ENCODE results near the gene ERGIC2.

The ERGIC2 gene

DNA sequence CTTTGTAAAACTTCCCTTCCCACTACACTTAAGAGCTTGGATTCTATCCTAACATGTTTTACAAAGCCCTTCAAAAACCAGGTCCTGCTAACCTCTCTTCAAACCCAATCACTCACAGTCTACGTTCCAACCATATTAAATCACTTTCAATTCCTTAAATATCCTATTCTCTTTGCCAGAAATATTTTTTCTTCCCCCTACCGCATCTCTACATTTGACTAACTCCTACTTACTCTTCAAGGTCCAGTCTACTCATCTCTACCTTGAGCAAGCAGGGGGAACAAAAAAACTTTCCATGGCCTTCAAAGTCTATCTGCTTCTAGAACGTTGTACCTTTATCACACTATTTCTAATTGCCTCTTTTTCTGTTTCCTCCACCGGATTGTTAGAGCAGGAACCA, 6.1 kb downstream of the ERGIC2 start:
- DNase-seq (ENCODE audit: low spot score), result no peak

DNA sequence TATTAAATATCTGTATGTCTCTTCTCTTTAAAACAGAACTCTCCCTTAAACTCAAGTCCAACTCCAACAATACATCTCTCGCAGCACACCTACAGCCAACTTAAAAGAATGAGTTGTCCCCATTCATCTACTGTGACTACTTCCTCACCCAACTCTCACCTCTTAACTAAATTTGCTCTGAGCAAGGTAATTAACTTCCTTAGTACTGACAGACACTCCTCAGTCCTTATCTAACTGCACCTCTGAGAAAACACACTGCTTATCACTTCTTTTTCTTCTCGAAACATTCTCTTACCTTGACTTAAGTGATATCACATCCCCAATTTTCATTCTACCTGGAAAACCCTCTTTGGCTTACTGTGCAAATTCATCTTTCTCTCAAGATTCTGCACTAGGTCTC, 7.0 kb downstream of the ERGIC2 start:
- DNase-seq (ENCODE audit: low spot score), result no peak

DNA sequence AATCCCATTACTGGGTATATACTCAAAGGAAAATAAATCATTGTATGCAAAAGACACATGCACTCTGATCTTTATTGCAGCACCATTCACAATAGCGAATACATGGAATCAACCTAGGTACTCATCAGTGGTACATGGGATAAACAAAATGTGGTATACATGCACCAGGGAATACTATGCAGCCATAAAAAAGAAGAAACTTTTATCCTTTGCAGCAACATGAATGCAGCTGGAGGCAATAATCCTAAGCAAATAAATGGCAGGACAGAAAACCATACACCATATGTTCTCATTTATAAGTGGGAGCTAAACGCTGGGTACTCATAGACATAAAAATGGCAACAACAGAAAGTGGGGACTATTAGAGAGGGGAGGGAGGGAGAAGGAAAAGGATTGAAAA, 15.9 kb downstream of the ERGIC2 start:
- no peak for DNase-seq (ENCODE audit: low spot score)

DNA sequence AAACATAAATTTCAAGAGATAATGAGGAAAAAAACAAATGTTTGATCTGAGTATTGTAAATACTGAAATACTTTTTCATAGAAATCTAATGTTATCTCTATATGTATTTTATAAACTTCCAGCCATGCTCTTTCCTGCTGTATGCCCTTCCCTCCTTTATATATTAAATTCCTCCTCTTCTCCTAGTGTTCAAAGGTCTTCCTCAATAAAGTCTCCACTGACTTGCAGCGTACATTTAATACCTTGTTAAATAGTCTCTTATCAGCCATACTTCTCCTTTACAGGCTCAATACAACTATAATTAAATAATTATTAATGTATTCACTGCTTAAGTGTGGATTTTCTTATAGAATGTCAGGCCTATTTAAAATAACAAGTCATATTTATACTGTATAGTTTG, 26.0 kb downstream of the ERGIC2 start:
- no peak for DNase-seq (ENCODE audit: low spot score)

DNA sequence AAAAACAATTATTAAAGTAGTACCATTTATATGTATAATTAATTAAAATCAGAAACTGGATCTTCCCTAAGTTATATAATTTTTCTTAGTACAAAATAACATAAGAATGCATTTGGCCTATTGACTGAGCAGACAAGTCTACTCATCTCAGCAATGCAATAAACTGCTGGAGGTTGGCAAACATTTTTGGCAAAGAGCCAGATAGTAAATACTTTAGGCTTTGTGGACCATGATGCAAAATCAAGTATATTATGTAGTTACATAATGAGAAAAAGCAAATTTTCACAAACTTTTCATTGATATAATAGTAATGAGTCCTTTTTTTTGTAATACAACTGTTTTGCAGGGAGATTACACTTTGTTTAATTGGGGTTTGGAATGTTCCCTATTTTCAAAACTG, 30.9 kb downstream of the ERGIC2 start:
- DNase-seq (ENCODE audit: low spot score), result no peak

DNA sequence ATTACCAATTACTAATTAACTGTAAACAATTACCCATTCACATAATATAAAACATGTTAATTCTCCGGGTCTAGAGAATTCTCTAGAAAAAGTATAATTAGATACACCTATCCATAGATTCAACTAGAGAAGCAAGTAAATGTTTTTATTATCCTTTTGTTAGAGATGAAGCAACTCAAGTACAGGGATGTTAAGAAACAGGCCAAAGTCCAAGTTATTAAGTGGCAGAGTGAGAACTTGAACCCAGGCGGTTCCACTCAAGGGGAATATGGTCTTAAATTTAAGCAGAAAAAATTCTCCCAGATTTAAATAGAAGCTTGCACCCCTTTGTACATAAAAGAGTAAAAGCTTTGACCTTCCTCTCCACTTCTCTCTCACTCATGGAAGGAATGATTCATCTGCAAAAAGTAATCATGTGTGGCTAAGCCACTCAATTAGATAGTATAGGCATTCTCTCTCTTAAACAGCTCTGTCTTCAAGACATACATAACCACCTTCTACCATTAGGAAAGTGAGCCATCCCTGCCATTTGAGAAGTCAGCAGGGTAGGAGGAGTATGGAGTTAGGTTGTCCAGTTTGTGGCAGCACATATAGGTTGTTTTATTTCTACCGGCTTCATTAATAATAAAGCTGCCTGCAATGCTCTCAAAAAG, 34.1 kb downstream of the ERGIC2 start:
- no peak for DNase-seq (ENCODE audit: low spot score)

DNA sequence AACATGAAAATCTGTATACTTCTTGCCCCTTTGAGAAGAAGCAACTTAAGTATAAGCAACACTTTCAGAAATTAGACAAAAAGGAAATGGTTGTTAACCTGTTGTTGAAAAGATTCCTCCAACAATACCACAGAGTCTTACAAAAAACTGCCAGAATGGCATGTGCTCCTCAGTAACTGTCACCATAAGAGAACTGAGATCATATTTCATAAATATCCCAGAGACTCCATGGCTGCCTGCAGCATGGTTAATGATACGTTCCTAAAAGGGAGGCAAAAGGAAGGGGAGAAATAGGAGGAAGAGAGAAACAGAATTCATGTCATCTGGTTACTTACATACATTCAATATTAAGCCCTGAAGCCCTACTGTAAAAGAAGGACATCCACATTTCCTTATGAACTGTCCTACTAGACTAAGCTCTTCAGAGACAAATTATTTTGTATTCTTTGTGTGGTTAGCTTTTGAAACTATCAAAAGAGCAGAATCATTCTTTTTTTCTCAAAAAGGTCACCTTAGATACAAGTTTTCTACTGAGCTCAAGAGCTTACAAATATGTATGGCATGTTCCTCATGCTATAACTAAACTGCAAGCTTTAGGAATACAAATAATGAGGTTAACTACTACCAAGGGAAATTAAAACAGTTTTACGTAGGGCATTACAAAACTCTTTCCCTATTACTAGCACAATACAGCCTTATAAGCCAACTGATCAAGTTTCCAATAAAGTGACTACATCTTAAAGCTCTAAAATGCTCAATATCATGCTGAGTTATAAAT, 37.8 kb downstream of the ERGIC2 start:
- DNase-seq (ENCODE audit: low spot score), result no peak

DNA sequence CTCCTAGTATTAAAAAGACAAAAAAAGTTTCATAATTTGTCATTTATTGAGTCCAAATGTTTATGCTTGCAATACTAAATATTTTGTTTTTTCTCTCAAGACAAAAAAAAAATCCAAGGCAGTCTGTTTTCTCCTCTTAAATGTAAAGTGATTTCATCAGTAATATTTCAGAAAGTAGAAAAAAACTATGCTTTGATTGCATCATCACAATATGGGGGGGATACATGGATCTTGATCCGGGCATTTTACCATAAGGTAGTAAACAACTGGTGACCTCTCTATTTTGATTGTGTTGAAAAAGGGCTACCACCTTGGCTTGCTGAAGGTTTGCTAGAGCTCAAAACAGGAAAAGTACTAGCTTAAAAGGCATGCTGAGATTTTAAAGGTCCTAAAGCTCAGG, 43.6 kb downstream of the ERGIC2 start:
- DNase-seq (ENCODE audit: low spot score), result no peak

DNA sequence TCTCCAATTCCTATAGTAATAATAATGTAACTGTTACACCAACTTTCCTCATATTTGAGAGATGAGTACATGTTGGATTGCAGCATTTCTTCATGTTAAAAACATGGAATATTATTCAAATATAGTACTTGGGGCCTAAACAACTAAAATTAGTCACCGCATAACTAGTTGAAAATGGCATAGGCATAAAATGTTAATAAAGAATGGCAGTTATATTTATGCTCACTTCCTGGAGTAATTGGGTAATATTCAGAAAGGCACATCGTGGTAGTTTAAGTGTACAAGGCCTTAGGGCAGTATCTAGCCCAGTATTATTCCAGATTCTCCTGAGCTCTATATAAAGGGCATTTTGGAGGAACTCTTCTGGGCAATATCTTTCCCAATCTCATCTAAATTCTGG, 46.0 kb downstream of the ERGIC2 start:
- DNase-seq (ENCODE audit: low spot score), result no peak

DNA sequence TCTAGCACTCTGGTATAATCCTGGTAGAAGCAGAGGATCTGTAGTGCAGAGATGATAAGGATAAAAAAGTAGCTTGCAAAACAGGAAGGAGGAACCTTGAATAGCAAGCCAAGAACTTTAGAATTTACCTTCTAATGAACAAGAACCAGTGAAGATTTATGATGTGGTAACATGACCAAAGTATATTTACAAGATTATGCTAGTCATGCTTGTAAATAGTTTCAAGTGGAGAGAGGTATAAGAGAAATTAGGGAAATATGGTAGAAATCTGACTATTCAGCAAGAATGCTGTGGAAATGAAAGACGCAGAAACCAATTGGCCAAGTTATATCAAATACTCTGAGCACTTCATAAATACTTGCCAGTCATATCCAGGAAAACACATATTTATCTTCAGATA, 47.8 kb downstream of the ERGIC2 start:
- no peak for DNase-seq (ENCODE audit: low spot score)

DNA sequence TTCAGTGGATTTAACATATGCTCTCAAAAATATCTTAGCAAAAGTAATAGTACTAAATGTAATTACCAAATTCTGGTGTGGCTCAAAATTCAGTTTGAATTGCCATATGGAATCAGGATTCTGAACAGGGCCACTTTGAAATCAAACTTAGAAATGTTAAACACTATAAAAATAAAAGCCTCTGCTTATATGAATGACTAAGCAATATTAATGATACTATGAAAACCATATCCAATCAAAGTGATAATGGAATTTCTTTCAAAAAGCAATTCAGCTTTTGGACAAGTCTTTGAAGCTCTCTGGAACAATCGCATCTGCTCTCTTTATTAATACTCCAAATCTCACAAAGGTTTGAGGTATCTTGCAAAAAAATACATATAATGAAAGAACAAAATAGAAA, 51.6 kb downstream of the ERGIC2 start:
- DNase-seq (ENCODE audit: low spot score), result no peak

DNA sequence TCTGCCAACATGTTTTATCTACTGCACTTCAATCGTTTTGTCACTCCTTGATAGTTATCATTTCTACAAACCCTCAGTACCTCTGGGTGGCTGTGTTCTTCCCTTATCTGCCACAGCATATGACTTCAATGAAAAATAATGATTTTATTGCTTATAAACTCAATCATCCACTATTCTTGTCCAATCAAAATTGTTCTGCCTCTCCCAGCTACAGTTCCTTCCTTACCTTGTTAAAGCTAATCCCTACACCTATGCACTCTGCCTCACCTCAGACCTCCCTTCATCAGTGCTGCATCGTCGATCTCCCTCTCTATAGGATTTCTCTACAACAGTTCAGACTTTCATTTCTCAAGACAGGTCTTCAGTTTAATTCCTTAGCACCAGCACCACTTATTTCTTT, 58.8 kb downstream of the ERGIC2 start:
- no peak for DNase-seq (ENCODE audit: low spot score)

DNA sequence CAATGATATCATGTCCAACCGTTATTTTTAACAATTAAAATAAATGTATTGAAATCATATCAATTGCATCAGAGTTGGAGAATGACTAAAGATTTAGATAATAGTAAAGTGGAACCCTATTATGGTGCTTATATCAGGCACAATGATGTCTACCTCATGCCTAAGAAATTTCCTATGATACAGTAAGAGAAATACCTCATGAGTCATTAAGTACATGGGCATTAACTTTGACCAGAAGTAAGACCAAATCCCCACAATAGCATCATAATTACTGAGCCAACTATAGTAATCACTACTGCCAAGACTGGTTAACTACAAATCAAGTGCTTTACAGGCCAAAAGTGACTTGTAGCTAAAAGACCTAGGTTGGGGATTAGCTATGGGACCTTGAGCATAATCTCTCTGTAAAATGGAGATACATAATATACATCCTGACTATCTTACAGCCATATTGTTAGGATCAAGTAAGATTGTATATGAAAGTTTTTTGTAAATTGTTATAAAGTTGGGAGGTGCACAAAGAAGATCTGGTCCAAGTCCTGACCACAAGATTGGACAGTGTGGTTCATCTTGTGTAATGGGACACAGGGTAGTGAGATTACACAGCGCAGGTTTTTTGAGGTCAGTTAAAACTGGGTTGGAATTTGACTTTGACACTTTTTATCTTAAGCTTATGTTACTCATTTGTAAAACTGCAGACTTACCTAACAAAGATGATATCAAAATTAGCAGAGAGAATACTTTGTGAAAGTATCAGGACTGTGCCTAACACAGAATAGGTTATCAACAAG, 60.5 kb downstream of the ERGIC2 start:
- no peak for DNase-seq (ENCODE audit: low spot score)

DNA sequence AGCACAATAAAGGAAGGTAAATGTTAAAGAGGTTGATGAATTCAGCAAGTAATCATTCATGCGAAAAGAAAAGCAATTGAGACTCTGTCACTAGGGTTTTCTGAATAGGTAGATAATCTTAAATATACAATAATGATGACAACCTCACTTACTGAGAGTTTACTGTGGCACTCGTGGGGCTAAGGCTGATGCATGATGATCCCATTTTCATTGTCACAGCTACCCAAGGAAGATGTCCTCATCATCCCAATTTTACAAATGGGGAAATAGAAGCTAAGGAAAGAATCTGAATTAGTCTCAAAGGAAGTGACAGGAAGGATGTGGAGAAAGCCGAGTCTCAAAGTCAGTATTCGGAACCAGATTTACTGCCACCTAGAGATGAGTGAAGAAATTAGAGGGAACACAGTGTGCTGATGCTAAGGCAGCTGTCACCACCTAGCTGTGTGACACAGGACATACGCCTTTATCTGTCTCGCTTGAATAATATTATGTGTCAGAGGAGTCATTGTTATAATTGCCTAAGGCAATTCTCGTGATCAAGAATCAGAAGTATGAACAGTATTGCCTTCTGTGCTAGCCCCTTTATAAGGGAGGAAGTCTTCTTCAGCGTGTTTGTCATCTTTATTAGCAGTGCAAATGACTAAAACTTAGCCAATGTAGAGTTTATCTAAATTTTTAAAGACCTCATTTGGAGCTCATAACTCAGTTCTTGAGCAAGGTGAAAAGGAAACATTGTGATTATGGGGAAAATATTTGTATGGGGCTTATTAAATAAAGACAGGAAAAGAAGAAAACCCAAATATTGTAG, 63.2 kb downstream of the ERGIC2 start:
- peak; percentile 59 for DNase-seq (ENCODE audit: low spot score)

DNA sequence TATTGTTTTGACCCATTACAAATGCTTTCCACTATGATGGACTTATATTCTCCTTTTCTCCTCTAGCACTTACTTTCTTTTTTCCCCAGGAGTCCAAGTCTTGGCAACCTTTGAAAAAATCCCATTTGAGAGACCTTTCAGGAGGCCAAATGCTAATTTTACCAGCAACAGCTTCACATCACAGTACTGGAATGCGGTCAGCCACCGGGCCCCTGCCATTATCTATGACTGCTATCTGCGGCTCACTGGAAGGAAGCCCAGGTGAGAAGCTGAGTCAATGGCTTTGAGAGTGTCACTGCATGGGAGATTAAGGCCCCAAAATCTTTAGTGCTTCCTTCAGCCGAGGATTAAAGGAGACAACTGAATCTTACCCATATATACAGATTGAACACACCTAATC, 64.2 kb downstream of the ERGIC2 start:
- DNase-seq (ENCODE audit: low spot score), result peak; percentile 23

DNA sequence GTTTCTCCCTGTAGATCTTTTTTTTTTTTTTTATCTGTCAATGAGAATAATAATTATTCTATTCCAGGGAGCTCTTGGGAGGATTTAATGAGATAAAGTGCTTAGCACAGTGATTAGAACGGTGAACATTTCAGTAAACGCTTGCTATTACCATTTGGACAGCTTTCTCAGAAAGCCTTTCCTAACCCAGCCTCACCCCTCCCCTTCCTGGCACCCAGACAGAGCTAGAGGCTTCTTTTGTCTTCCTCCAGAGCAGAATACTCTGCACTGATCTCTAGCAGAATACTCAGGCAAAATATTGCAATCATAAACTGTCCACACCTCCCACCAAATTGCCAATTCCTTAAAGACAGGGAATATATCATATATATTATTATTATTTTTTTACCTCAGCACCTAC, 66.6 kb downstream of the ERGIC2 start:
- DNase-seq (ENCODE audit: low spot score), result no peak

DNA sequence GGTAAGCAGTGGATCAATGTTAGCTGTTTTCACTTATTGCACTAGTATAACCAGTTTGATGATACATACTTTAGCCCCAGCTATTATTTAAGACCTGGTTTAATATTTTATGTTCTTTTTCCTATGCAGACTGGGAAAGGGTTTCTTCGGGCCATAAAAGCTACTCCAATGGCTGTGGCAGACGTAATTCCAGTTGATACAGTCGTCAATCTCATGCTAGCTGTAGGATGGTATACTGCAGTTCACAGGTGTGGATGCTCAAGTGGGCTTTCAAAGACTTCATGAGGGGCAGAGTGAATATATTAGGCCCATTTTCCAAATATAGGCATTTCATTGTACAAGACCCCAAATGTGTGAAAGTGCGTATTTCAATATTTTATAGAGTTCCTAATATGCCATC, 70.1 kb downstream of the ERGIC2 start:
- no peak for DNase-seq (ENCODE audit: low spot score)

DNA sequence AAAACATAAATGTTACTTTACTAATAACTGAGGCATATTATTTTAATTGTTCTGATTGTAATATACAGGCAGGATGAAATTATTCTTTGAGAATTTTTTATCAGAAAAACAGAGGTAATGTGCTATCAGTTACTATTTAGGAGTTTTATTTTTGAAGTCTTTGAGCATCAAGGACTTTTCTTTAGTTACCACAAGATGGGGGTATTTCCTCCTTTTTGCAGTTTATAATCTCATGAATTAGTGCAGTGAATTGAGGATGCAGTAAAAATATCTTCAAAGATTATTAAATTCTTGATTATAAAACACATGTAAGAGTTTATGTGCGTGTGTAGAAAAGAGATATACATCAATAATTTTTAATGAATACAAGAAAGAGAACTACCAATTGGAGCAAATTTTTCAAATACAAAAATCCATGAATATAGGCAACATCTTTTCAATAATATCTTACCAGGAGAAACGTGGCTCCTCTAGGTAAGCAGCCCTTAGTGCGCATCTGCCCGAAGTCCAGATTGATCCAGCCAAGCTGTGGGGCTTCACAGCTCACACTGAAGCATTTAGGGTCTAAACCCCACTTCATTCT, 71.6 kb downstream of the ERGIC2 start:
- DNase-seq (ENCODE audit: low spot score), result no peak

DNA sequence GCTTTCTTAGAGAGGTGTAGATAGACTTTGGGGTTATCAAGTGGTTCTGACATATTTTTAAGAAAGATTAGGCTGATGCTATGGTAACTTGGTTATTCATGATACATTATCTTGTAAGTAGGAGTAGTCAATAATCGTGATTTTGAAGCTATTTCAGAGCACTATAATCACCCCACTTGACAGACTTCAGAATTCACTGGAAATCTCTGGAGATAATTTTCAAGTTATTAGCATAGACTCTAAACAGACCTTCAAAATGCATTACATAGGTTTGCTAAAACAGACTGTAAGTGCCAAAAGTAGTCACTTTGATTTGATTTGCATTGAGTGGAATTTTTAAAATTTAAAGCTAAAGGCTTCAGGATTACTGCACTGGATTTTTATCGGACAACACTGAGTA, 74.3 kb downstream of the ERGIC2 start:
- no peak for DNase-seq (ENCODE audit: low spot score)

DNA sequence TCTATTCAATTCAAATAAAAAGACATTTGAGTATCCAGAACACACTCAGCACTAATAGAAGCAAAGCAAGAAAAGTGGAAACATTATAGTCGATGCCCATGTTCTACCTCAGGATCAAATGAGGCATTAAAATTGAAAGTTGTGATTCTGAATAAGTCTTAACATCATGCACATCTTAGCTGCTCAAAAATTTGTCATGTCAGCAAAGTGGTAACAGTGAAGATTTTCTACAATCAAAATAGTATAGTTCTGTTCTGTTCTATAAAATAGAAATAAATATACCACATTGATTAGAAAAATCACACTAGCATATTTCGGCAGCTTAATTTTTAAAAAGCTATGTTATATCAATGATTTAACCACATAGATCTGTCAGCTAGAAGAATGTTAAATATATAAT, 74.7 kb downstream of the ERGIC2 start:
- DNase-seq (ENCODE audit: low spot score), result no peak

DNA sequence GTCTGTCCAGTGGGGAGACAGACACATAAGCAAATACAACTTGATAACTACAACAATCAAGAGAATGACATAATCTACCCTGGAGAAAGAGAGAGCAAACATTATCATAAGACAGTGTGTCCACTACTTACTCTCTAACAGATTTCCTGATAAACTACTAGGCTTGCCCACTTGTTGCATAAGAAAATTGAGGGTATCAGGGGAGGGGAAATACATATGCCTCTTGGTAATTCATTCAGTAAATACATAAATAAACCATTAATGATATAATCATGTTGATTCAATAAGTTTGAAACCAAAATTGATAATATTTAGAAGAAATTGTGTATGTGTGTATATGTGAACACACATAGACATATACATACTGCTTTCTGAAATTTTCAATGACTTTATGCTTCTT, 76.6 kb downstream of the ERGIC2 start:
- DNase-seq (ENCODE audit: low spot score), result no peak

DNA sequence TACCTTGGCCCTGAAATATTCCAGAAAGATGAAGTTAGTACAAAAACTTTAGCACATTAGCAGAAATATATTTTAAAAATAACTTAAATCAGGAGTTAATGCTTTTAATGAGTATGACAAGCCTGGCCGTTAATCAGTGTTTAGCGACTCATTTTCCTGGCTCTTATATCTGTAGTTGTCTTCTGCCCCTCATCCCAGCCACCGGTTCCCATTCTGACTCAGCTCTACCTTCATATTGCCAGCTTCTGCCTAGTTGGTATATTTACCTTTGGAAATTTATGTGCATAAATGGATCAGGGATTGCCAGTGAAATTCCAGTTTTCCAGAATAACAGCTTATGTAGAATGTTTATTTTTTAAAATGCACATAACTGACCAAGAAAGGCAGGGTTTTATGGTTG, 79.9 kb downstream of the ERGIC2 start:
- DNase-seq (ENCODE audit: low spot score), result no peak
